ENCODE measurements around the gene WWC2. TPM values are rescaled to one million over a fixed set of nuclear protein-coding genes. Genes with fewer than 3 reads are reported as not detected.

The WWC2 gene
- total RNA-seq, 1 experiment from 2014 or later, result 39.1 TPM

GRCh38 chr4:183154701-183155391 lies 55.8 kb downstream of the WWC2 start (continued):
- TF ChIP-seq REST (IDR thresholded peaks at IDR 0.05; ENCODE audit: low read depth) (no peak), ATF3 (IDR thresholded peaks at IDR 0.05) (no peak), JUND (IDR thresholded peaks at IDR 0.05) (no peak), SIN3A (IDR thresholded peaks at IDR 0.05; ENCODE audit: low read depth) (no peak), EGR1 (IDR thresholded peaks at IDR 0.05; ENCODE audit: low read depth) (no peak), SP1 (IDR thresholded peaks at IDR 0.05; ENCODE audit: low read depth) (no peak)

GRCh38 chr4:183155450-183156184 lies 56.6 kb downstream of the WWC2 start:
- intact Hi-C loops (cut with micrococcal nuclease), result no loop called here
- no peak overlapping the region for H3K9ac ChIP-seq (ENCODE audit: low read length)
- H3K4me1 ChIP-seq (ENCODE audit: control insufficient read depth in 1 of 2, insufficient read depth in 2 of 2, low read length in 2 of 2), result no peaks in the 10 kb centered on the region
- no peak for DNase-seq (ENCODE audit: low read depth, low spot score)
- H3K9me3 ChIP-seq (ENCODE audit: control insufficient read depth in 1 of 2, insufficient read depth in 1 of 2, low read depth in 1 of 2, low read length in 2 of 2), result no peaks in the 10 kb centered on the region
- no peak overlapping the region for H3K27ac ChIP-seq (ENCODE audit: low read depth, low read length)
- POLR2A ChIA-PET, result no interaction called here
- H2AFZ ChIP-seq (ENCODE audit: low read depth, low read length, poor library complexity, severe bottlenecking), result no peak overlapping the region
- CTCF ChIA-PET, result no interaction called here
- peaks cover 13% of the 10 kb centered on the region; the same call in 1 of the 2 replicates for H4K20me1 ChIP-seq (ENCODE audit: insufficient read depth)
- no TSS peak for BruUV-seq (replicated peaks)
- no peaks in the 10 kb centered on the region for H3K9me2 ChIP-seq (ENCODE audit: insufficient read depth)
- H3K4me3 ChIP-seq (replicated peaks in 1 of 2; ENCODE audit: low read depth in 1 of 2, low read length in 2 of 2), result no peak overlapping the region
- RAD21 ChIA-PET (ENCODE audit: low non-redundant PET in 1 of 2, low total read pairs in 2 of 2, uncharacterized antibody in 2 of 2, unreplicated experiment in 2 of 2), result no interaction called here
- peaks cover 76% of the 10 kb centered on the region for H3K79me2 ChIP-seq (ENCODE audit: insufficient read depth, low read length)
- no peak for TF ChIP-seq YY1 (IDR thresholded peaks at IDR 0.05; ENCODE audit: extremely low read depth, insufficient replicate concordance, low read depth, low read length)
- TF ChIP-seq SP1 (IDR thresholded peaks at IDR 0.05; ENCODE audit: low read depth), result no peak
- no peak for TF ChIP-seq RAD21 (IDR thresholded peaks at IDR 0.05; ENCODE audit: low read depth)
- TF ChIP-seq POLR2AphosphoS5 (IDR thresholded peaks at IDR 0.05; ENCODE audit: low read depth, low read length), result no peak
- TF ChIP-seq SIN3A (IDR thresholded peaks at IDR 0.05; ENCODE audit: low read depth), result no peak
- no peak for TF ChIP-seq ZBTB33 (IDR thresholded peaks at IDR 0.05; ENCODE audit: extremely low read depth, insufficient replicate concordance, low read length)
- TF ChIP-seq JUND (IDR thresholded peaks at IDR 0.05), result no peak
- TF ChIP-seq POLR2A (IDR thresholded peaks at IDR 0.05; ENCODE audit: borderline replicate concordance, extremely low read depth, insufficient read depth, insufficient read length), result no peak
- no peak for TF ChIP-seq ZNF274 (IDR thresholded peaks at IDR 0.05; ENCODE audit: low read depth, low read length)
- TF ChIP-seq CBX3 (IDR thresholded peaks at IDR 0.05; ENCODE audit: low read depth), result no peak
- no peak for TF ChIP-seq ATF3 (IDR thresholded peaks at IDR 0.05)
- no peak for TF ChIP-seq TCF7L2 (IDR thresholded peaks at IDR 0.05; ENCODE audit: borderline replicate concordance, extremely low read depth, insufficient read depth, insufficient read length)
- ATAC-seq, result no peak
- no peak overlapping the region for H3K4me2 ChIP-seq (ENCODE audit: low read length)
- H3K27me3 ChIP-seq (ENCODE audit: insufficient read depth, low read length), result no peaks in the 10 kb centered on the region
- H3K36me3 ChIP-seq (ENCODE audit: control insufficient read depth in 1 of 2, insufficient read depth in 2 of 2, low read length in 2 of 2), result no peaks in the 10 kb centered on the region
